ENCODE data around the gene MICA.
"Not testable (repeated sequence)": the region's sequence is repeated elsewhere in the genome, so short reads cannot be mapped to it uniquely, and the experiment has no call there.

Gene MICA

GRCh38 chr6:31388916-31389801, 14.2 kb upstream of the MICA start:
- CTCF ChIA-PET, result not testable (repeated sequence)
- WGBS (ENCODE audit: insufficient coverage), result no CpG with 5 or more reads among the region's 13 CpGs

GRCh38 chr6:31389802-31390132, 13.6 kb upstream of the MICA start:
- H3K27ac ChIP-seq (ENCODE audit: insufficient read depth in 1 of 2, low read depth in 1 of 2, low read length in 2 of 2, poor library complexity in 1 of 2, severe bottlenecking in 2 of 2); H3K9me3 ChIP-seq (ENCODE audit: control extremely low read depth in 1 of 5, control insufficient read depth in 4 of 5, insufficient read depth in 2 of 5, low read depth in 1 of 5, low read length in 4 of 5); H3K27me3 ChIP-seq (replicated peaks in 2 of 5; ENCODE audit: control insufficient read depth in 4 of 5, insufficient read depth in 5 of 5, low read length in 4 of 5); H3K4me3 ChIP-seq (ENCODE audit: control insufficient read depth in 1 of 7, extremely low read depth in 1 of 7, insufficient read depth in 4 of 7, low read depth in 2 of 7, low read length in 6 of 7); POLR2A ChIA-PET; CTCF ChIA-PET; H3K4me1 ChIP-seq (ENCODE audit: control extremely low read depth in 1 of 4, control insufficient read depth in 4 of 4, insufficient read depth in 4 of 4, low read length in 3 of 4); DNase-seq; H3K36me3 ChIP-seq (ENCODE audit: control insufficient read depth in 4 of 4, insufficient read depth in 4 of 4, low read length in 3 of 4): not testable (repeated sequence)

More at GRCh38 chr6:31388916-31389801, 14.2 kb upstream of the MICA start:
- H3K4me1 ChIP-seq (ENCODE audit: control extremely low read depth in 1 of 4, control insufficient read depth in 4 of 4, insufficient read depth in 4 of 4, low read length in 3 of 4); H3K36me3 ChIP-seq (ENCODE audit: control insufficient read depth in 4 of 4, insufficient read depth in 4 of 4, low read length in 3 of 4); DNase-seq; H3K27ac ChIP-seq (ENCODE audit: insufficient read depth in 1 of 2, low read depth in 1 of 2, low read length in 2 of 2, poor library complexity in 1 of 2, severe bottlenecking in 2 of 2); H3K27me3 ChIP-seq (replicated peaks in 2 of 5; ENCODE audit: control insufficient read depth in 4 of 5, insufficient read depth in 5 of 5, low read length in 4 of 5); H3K4me3 ChIP-seq (ENCODE audit: control insufficient read depth in 1 of 7, extremely low read depth in 1 of 7, insufficient read depth in 4 of 7, low read depth in 2 of 7, low read length in 6 of 7); H3K9me3 ChIP-seq (ENCODE audit: control extremely low read depth in 1 of 5, control insufficient read depth in 4 of 5, insufficient read depth in 2 of 5, low read depth in 1 of 5, low read length in 4 of 5); POLR2A ChIA-PET: not testable (repeated sequence)

GRCh38 chr6:31393932-31394331, 9.5 kb upstream of the MICA start:
- peaks cover 0 to 9% (median 4%) of the 10 kb centered on the region in 4 experiments for H3K4me1 ChIP-seq (ENCODE audit: control extremely low read depth in 1 of 4, control insufficient read depth in 4 of 4, insufficient read depth in 4 of 4, low read length in 3 of 4)
- H3K27ac ChIP-seq (ENCODE audit: insufficient read depth in 1 of 2, low read depth in 1 of 2, low read length in 2 of 2, poor library complexity in 1 of 2, severe bottlenecking in 2 of 2), result no peak overlapping the region
- H3K36me3 ChIP-seq (ENCODE audit: control insufficient read depth in 4 of 4, insufficient read depth in 4 of 4, low read length in 3 of 4), result peaks cover 0 to 12% (median 0%) of the 10 kb centered on the region in 4 experiments
- no peaks in the 10 kb centered on the region for H3K27me3 ChIP-seq (replicated peaks in 2 of 5; ENCODE audit: control insufficient read depth in 4 of 5, insufficient read depth in 5 of 5, low read length in 4 of 5)
- ChIA-PET POLR2A (no interaction called here), CTCF (interaction anchor here (0.7 to 11.2 kb wide), 4 partner anchors 9 to 50 kb away, joined by 3 to 77 read pairs (median 4); partner anchors contain the start of gene MICA)
- no peak overlapping the region for H3K4me3 ChIP-seq (ENCODE audit: control insufficient read depth in 1 of 7, extremely low read depth in 1 of 7, insufficient read depth in 4 of 7, low read depth in 2 of 7, low read length in 6 of 7)
- H3K9me3 ChIP-seq (ENCODE audit: control extremely low read depth in 1 of 5, control insufficient read depth in 4 of 5, insufficient read depth in 2 of 5, low read depth in 1 of 5, low read length in 4 of 5), result no peaks in the 10 kb centered on the region
- no peak for DNase-seq
- 81% methylated on average over 5 of the region's 5 CpGs for WGBS (ENCODE audit: insufficient coverage)

DNA sequence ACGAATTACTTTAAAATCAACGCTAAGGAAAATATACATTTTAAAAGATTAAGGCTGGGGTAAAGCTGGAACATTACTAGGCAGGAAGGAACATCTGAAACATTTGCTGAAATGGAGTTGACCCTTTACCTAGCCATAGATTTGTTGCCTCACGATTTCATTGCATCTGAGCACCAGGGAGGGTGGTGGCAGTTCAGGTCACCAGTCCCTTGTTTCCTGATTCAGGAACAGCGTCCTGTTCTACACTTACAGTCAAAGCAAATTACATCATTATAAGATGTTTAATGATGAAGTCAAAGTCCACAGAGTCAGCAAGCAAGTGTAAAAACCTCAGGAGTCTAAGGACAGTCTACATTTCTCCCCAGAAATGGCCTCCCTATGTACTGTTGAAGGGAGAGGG, 9.0 kb upstream of the MICA start:
- WGBS (ENCODE audit: insufficient coverage), result no CpG with 5 or more reads among the region's 4 CpGs
- Histone ChIP-seq H3K4me1 (ENCODE audit: control extremely low read depth in 1 of 4, control insufficient read depth in 4 of 4, insufficient read depth in 4 of 4, low read length in 3 of 4) (peaks cover 0 to 9% (median 4%) of the 10 kb centered on the region in 4 experiments), H3K27ac (ENCODE audit: insufficient read depth in 1 of 2, low read depth in 1 of 2, low read length in 2 of 2, poor library complexity in 1 of 2, severe bottlenecking in 2 of 2) (no peak overlapping the region), H3K9me3 (ENCODE audit: control extremely low read depth in 1 of 5, control insufficient read depth in 4 of 5, insufficient read depth in 2 of 5, low read depth in 1 of 5, low read length in 4 of 5) (no peaks in the 10 kb centered on the region), H3K27me3 (replicated peaks in 2 of 5; ENCODE audit: control insufficient read depth in 4 of 5, insufficient read depth in 5 of 5, low read length in 4 of 5) (no peaks in the 10 kb centered on the region), H3K4me3 (ENCODE audit: control insufficient read depth in 1 of 7, extremely low read depth in 1 of 7, insufficient read depth in 4 of 7, low read depth in 2 of 7, low read length in 6 of 7) (no peak overlapping the region), H3K36me3 (ENCODE audit: control insufficient read depth in 4 of 4, insufficient read depth in 4 of 4, low read length in 3 of 4) (peaks cover 0 to 12% (median 0%) of the 10 kb centered on the region in 4 experiments)
- CTCF ChIA-PET, result interaction anchor here (0.7 to 11.2 kb wide), 6 partner anchors 9 to 198 kb away, joined by 3 to 77 read pairs (median 4); partner anchors contain the start of gene MICA
- POLR2A ChIA-PET, result no interaction called here
- DNase-seq, result no peak

DNA sequence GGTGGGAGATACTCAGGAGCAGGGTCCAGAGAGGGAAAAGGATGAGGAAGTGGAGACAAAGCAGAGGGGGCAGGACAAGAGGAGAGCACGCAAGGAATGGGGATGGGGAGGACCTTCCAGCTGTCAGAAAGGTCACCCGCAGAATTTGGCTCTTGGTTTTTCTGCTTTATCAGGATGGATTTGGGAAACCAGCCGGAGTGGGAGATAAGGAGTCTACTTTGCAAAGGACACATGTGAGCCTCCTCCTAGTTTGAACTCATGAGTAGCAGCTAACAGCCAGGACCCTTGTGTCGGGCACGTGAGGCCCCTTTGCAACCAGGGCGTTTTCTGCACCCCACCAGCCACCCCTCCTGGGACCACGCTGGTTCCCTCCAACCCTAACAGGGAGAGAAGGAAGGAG, 7.6 kb upstream of the MICA start:
- Histone ChIP-seq H3K36me3 (ENCODE audit: control insufficient read depth in 4 of 4, insufficient read depth in 4 of 4, low read length in 3 of 4) (peaks cover 0 to 12% (median 0%) of the 10 kb centered on the region in 4 experiments), H3K9me3 (ENCODE audit: control extremely low read depth in 1 of 5, control insufficient read depth in 4 of 5, insufficient read depth in 2 of 5, low read depth in 1 of 5, low read length in 4 of 5) (no peaks in the 10 kb centered on the region), H3K4me1 (ENCODE audit: control extremely low read depth in 1 of 4, control insufficient read depth in 4 of 4, insufficient read depth in 4 of 4, low read length in 3 of 4) (peaks cover under 1 to 15% (median 5%) of the 10 kb centered on the region in 4 experiments), H3K27me3 (replicated peaks in 2 of 5; ENCODE audit: control insufficient read depth in 4 of 5, insufficient read depth in 5 of 5, low read length in 4 of 5) (no peaks in the 10 kb centered on the region), H3K4me3 (ENCODE audit: control insufficient read depth in 1 of 7, extremely low read depth in 1 of 7, insufficient read depth in 4 of 7, low read depth in 2 of 7, low read length in 6 of 7) (no peak overlapping the region), H3K27ac (ENCODE audit: insufficient read depth in 1 of 2, low read depth in 1 of 2, low read length in 2 of 2, poor library complexity in 1 of 2, severe bottlenecking in 2 of 2) (no peak overlapping the region)
- ChIA-PET POLR2A (no interaction called here), CTCF (interaction anchor here (0.9 to 11.2 kb wide), 6 partner anchors 9 to 75 kb away, joined by 3 to 77 read pairs (median 4); no protein-coding TSS in a partner anchor)
- no peak for DNase-seq
- 80% methylated on average over 4 of the region's 7 CpGs for WGBS (ENCODE audit: insufficient coverage)

- ChIA-PET CTCF (interaction anchor here (0.9 to 11.2 kb wide), 10 partner anchors 10 to 199 kb away, joined by 3 to 77 read pairs (median 4); no protein-coding TSS in a partner anchor), POLR2A (no interaction called here)
- Histone ChIP-seq H3K4me1 (ENCODE audit: control extremely low read depth in 1 of 4, control insufficient read depth in 4 of 4, insufficient read depth in 4 of 4, low read length in 3 of 4) (peaks cover 7 to 22% (median 12%) of the 10 kb centered on the region in 4 experiments), H3K36me3 (ENCODE audit: control insufficient read depth in 4 of 4, insufficient read depth in 4 of 4, low read length in 3 of 4) (peaks cover 0 to 12% (median 0%) of the 10 kb centered on the region in 4 experiments), H3K27me3 (replicated peaks in 2 of 5; ENCODE audit: control insufficient read depth in 4 of 5, insufficient read depth in 5 of 5, low read length in 4 of 5) (no peaks in the 10 kb centered on the region), H3K27ac (ENCODE audit: insufficient read depth in 1 of 2, low read depth in 1 of 2, low read length in 2 of 2, poor library complexity in 1 of 2, severe bottlenecking in 2 of 2) (no peak overlapping the region), H3K4me3 (ENCODE audit: control insufficient read depth in 1 of 7, extremely low read depth in 1 of 7, insufficient read depth in 4 of 7, low read depth in 2 of 7, low read length in 6 of 7) (no peak overlapping the region), H3K9me3 (ENCODE audit: control extremely low read depth in 1 of 5, control insufficient read depth in 4 of 5, insufficient read depth in 2 of 5, low read depth in 1 of 5, low read length in 4 of 5) (no peaks in the 10 kb centered on the region)
- DNase-seq, result peak; percentile 63 to 89 (median 78)
- 0% methylated on average over 2 of the region's 11 CpGs for WGBS (ENCODE audit: insufficient coverage)
Measured at GRCh38 chr6:31396422-31397152, 6.8 kb upstream of the MICA start.

GRCh38 chr6:31397153-31397499, 6.3 kb upstream of the MICA start:
- peak overlapping the region in 1 of 7 experiments; percentile 28 for H3K4me3 ChIP-seq (ENCODE audit: control insufficient read depth in 1 of 7, extremely low read depth in 1 of 7, insufficient read depth in 4 of 7, low read depth in 2 of 7, low read length in 6 of 7)
- 41% methylated on average over 8 of the region's 8 CpGs for WGBS (ENCODE audit: insufficient coverage)
- H3K9me3 ChIP-seq (ENCODE audit: control extremely low read depth in 1 of 5, control insufficient read depth in 4 of 5, insufficient read depth in 2 of 5, low read depth in 1 of 5, low read length in 4 of 5); H3K27ac ChIP-seq (ENCODE audit: insufficient read depth in 1 of 2, low read depth in 1 of 2, low read length in 2 of 2, poor library complexity in 1 of 2, severe bottlenecking in 2 of 2); DNase-seq; POLR2A ChIA-PET; H3K27me3 ChIP-seq (replicated peaks in 2 of 5; ENCODE audit: control insufficient read depth in 4 of 5, insufficient read depth in 5 of 5, low read length in 4 of 5): not testable (repeated sequence)
- peaks cover 0 to 12% (median 0%) of the 10 kb centered on the region in 4 experiments for H3K36me3 ChIP-seq (ENCODE audit: control insufficient read depth in 4 of 4, insufficient read depth in 4 of 4, low read length in 3 of 4)
- CTCF ChIA-PET, result interaction anchor here (0.7 to 11.2 kb wide), 9 partner anchors 10 to 199 kb away, joined by 3 to 77 read pairs (median 3); no protein-coding TSS in a partner anchor
- peaks cover 7 to 27% (median 16%) of the 10 kb centered on the region in 4 experiments for H3K4me1 ChIP-seq (ENCODE audit: control extremely low read depth in 1 of 4, control insufficient read depth in 4 of 4, insufficient read depth in 4 of 4, low read length in 3 of 4)

Data from common myeloid progenitor, CD34-positive (primary cell).